ENCODE data around the gene TNFRSF4. TPM values are rescaled to one million over a fixed set of nuclear protein-coding genes. Genes with fewer than 3 reads are reported as not detected.
"Not testable (repeated sequence)": the region's sequence is repeated elsewhere in the genome, so short reads cannot be mapped to it uniquely, and the experiment has no call there.

The TNFRSF4 gene
- polyA plus RNA-seq, 4 donors, result 1.2 to 3.5 (median 3.1) TPM; not detected in 1

DNA sequence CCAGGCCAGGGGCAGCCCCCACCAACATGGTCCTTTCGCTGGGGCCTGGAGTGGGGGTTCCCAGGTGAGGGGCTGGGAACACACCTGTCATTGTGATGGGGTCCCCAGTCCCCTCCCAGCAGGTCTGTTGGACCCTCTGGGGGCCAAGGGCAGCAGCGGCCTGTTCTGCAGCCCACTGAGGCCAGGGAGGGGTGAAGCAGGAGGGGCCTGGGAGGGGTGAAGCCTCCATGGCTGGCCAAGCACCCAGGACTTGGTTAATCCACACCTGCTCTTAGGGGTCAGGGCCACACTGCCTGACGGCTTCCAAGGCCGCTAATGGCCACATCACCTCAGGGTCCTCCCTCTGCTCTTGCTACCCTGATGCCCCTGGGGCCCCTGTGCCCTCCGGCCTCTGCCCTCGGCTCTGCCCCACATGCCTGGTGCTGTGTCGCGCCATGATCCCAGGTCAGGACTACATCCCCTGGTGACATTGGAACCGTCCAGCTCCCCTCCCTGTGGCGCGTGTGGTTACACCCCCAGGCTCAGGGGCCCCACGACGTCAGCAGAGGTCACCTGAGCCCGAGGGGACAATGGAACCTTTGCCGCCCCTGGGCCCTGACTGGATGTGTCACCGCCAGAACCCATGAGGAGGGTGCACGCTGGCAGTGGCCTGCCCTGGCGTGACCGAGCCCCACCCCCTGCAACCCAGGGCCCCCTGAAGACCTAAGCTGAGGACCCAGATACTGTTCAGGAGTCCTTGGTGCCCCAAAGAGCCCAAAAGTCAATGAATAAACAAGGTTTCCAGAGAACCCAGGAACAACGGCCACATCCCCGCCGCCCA, 14.6 kb downstream of the TNFRSF4 start:
- DNase-seq (no peak), FAIRE-seq (no peak)
- no peak overlapping the region for H3K4me3 ChIP-seq (ENCODE audit: low read depth in 1 of 3, low read length in 3 of 3)
- H3K4me1 ChIP-seq (ENCODE audit: control insufficient read depth in 3 of 3, insufficient read depth in 2 of 3, low read depth in 1 of 3, low read length in 2 of 3), result no peaks in the 10 kb centered on the region
- no peaks in the 10 kb centered on the region for H3K36me3 ChIP-seq (ENCODE audit: control insufficient read depth in 3 of 3, insufficient read depth in 2 of 3, low read depth in 1 of 3, low read length in 3 of 3)
- no peak overlapping the region for H3K27ac ChIP-seq (ENCODE audit: low read depth in 1 of 3, low read length in 2 of 3)
- H3K27me3 ChIP-seq (ENCODE audit: control insufficient read depth in 3 of 3, insufficient read depth in 3 of 3, low read length in 3 of 3), result peaks cover 0 to 38% (median 4%) of the 10 kb centered on the region in 3 donors
- H3K9me3 ChIP-seq (ENCODE audit: control insufficient read depth in 2 of 2, insufficient read depth in 1 of 2, low read depth in 1 of 2, low read length in 1 of 2), result peaks cover 0 to 8% of the 10 kb centered on the region in 2 donors
- WGBS, 3 donors, result 61 to 83% (median 63%) methylated on average over 22 of the region's 22 CpGs

DNA sequence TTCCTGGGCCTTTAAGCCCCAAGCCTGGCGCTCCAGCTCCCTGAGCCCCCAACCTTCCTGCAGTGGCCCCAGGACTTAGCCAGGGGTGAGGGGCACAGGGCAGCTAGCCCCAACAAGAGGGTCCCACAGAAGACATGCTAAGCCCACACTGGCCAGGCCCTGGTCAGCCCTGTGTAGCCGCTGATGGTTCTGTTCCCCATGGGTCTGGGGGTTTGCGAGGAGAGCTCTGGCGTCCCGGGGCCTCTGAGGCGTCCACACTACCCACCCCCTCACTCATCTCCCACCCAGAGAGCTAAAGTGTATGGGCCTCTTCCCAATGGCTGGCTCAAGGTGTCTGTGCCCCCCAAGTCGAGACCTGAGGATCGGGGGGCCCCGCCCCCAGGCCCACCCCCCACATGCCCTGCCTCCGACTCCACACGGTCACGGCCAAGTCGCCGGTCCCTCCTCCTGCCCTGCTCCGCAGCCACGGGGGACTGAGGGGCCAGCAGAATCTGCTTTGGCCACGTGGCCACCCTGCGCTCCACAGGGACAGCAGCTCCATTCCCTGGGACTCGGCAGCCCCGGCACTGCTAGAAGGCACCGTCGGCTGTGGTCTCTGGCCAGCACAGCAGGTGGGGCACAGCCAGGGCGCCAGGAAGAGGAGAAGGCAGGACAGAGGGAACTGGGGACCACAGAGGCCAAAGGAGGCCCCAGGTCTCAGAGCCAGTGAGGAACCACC, 15.4 kb downstream of the TNFRSF4 start:
- 68 to 75% (median 71%) methylated on average over 20 to 23 of the region's 23 CpGs for WGBS, 3 donors
- DNase-seq (no peak), FAIRE-seq (no peak)

DNA sequence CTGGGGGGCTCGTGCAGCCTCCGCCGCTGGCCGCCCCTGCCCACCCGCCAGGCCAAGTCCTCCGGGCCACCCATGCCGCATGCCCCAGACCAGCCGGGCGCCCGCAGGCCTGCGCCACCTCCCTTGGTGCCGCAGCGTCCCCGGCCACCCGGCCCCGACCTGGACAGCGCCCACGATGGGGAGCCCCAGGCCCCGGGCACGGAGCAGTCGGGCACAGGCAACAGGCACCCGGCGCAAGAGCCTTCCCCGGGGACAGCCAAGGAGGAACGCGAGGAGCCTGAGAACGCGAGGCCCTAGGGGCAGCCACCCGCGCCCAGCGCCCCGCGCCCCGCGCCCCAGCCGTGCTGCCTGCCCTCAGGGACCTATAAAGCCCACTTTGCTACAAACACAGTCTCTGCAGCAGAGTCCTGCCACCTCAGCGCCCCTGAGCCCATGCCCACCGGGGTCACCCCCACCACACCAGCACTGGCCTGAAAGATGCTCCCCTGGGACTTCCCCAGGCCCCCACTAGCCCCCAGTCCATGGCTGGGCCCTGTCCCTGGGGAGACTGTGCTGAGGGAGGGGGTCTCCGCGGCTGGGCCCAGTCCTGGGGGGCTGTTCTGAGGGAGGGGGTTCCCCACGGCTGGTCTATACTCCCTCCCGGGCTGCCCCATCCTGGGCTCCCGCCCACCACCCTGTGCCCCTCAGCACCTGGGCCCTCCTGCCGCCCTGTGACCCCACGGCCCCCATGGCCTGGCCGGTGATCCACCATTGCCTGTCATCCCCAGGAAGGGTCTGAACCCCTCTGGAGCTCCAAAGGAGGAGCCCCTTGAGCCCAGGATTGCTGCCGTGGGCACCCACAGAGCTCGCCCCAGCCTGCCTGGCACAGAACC, 16.2 kb downstream of the TNFRSF4 start:
- DNase-seq (no peak), FAIRE-seq (no peak)
- Histone ChIP-seq H3K4me1 (ENCODE audit: control insufficient read depth in 3 of 3, insufficient read depth in 2 of 3, low read depth in 1 of 3, low read length in 2 of 3) (no peaks in the 10 kb centered on the region), H3K27ac (ENCODE audit: low read depth in 1 of 3, low read length in 2 of 3) (no peak overlapping the region), H3K9me3 (ENCODE audit: control insufficient read depth in 2 of 2, insufficient read depth in 1 of 2, low read depth in 1 of 2, low read length in 1 of 2) (peaks cover 0 to 9% of the 10 kb centered on the region in 2 donors), H3K4me3 (ENCODE audit: low read depth in 1 of 3, low read length in 3 of 3) (no peak overlapping the region), H3K36me3 (ENCODE audit: control insufficient read depth in 3 of 3, insufficient read depth in 2 of 3, low read depth in 1 of 3, low read length in 3 of 3) (no peaks in the 10 kb centered on the region), H3K27me3 (ENCODE audit: control insufficient read depth in 3 of 3, insufficient read depth in 3 of 3, low read length in 3 of 3) (peaks cover 0 to 28% (median 1%) of the 10 kb centered on the region in 3 donors)
- 89 to 91% (median 90%) methylated on average over 39 to 48 of the region's 48 CpGs for WGBS, 3 donors

More for the DNA sequence above, 15.4 kb downstream of the TNFRSF4 start:
- no peaks in the 10 kb centered on the region for H3K36me3 ChIP-seq (ENCODE audit: control insufficient read depth in 3 of 3, insufficient read depth in 2 of 3, low read depth in 1 of 3, low read length in 3 of 3)
- no peak overlapping the region for H3K4me3 ChIP-seq (ENCODE audit: low read depth in 1 of 3, low read length in 3 of 3)
- H3K27me3 ChIP-seq (ENCODE audit: control insufficient read depth in 3 of 3, insufficient read depth in 3 of 3, low read length in 3 of 3), result peaks cover 1 to 35% (median 4%) of the 10 kb centered on the region in 3 donors
- no peaks in the 10 kb centered on the region for H3K4me1 ChIP-seq (ENCODE audit: control insufficient read depth in 3 of 3, insufficient read depth in 2 of 3, low read depth in 1 of 3, low read length in 2 of 3)
- H3K9me3 ChIP-seq (ENCODE audit: control insufficient read depth in 2 of 2, insufficient read depth in 1 of 2, low read depth in 1 of 2, low read length in 1 of 2), result peaks cover 0 to 9% of the 10 kb centered on the region in 2 donors
- H3K27ac ChIP-seq (ENCODE audit: low read depth in 1 of 3, low read length in 2 of 3), result no peak overlapping the region

DNA sequence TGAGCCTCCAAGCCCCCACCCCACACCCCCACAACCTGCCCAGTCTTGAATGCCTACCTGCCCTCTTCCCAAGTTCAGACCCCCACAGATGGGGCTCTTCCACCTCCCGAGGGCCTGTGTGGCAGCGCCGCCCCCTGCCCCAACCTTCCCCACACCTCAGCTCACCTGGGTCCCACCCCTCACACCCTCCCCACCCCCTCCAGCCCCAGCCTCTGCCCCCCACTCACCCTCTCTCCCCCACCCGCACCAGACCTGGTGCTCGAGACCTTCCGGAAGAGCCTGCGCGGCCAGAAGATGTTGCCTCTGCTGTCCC, 16.8 kb downstream of the TNFRSF4 start:
- WGBS, 3 donors, result 75 to 95% (median 85%) methylated on average over 3 to 8 of the region's 8 CpGs
- FAIRE-seq, result no peak
- Histone ChIP-seq H3K36me3 (ENCODE audit: control insufficient read depth in 3 of 3, insufficient read depth in 2 of 3, low read depth in 1 of 3, low read length in 3 of 3) (no peaks in the 10 kb centered on the region), H3K4me1 (ENCODE audit: control insufficient read depth in 3 of 3, insufficient read depth in 2 of 3, low read depth in 1 of 3, low read length in 2 of 3) (no peaks in the 10 kb centered on the region), H3K9me3 (ENCODE audit: control insufficient read depth in 2 of 2, insufficient read depth in 1 of 2, low read depth in 1 of 2, low read length in 1 of 2) (peaks cover 0 to 9% of the 10 kb centered on the region in 2 donors), H3K4me3 (ENCODE audit: low read depth in 1 of 3, low read length in 3 of 3) (no peak overlapping the region), H3K27me3 (ENCODE audit: control insufficient read depth in 3 of 3, insufficient read depth in 3 of 3, low read length in 3 of 3) (peaks cover 0 to 27% (median 1%) of the 10 kb centered on the region in 3 donors), H3K27ac (ENCODE audit: low read depth in 1 of 3, low read length in 2 of 3) (no peak overlapping the region)
- DNase-seq, result no peak

DNA sequence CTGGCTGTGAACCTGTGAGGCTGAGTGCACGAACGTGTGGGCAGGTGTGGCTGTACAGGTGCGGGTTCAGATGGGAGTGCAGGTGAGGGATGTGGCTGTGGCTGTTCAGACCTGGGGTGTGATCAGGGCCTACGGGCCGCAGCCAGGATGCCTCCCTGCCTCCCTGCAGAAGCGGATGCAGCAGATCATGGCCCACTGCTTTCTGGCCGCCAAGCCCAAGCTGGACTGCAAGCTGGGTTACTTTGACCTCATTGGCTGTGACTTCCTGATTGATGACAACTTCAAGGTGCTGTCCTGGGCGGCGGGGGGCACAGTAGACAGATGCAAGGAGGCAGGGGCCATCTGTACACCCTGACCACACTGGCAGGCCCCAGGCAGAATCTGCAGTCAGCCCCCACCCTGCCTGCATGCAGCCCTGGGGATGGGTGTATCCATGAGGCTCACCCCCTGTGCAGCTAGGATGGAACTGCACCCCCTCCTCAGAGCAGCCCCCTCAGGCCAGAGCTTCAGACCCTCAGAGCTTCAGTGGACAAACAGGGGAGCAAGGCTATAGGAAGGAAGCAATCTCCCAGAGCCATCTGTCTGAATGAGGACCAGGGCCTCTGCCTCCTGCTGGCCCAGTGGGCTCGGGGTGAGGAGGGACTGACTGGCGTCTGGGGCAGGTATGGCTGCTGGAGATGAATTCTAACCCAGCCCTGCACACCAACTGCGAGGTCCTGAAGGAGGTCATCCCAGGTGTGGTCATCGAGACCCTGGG, 17.3 kb downstream of the TNFRSF4 start:
- Histone ChIP-seq H3K9me3 (ENCODE audit: control insufficient read depth in 2 of 2, insufficient read depth in 1 of 2, low read depth in 1 of 2, low read length in 1 of 2) (peaks cover 0 to 13% of the 10 kb centered on the region in 2 donors), H3K27ac (ENCODE audit: low read depth in 1 of 3, low read length in 2 of 3) (no peak overlapping the region), H3K27me3 (ENCODE audit: control insufficient read depth in 3 of 3, insufficient read depth in 3 of 3, low read length in 3 of 3) (peaks cover 0 to 26% (median 1%) of the 10 kb centered on the region in 3 donors), H3K4me3 (ENCODE audit: low read depth in 1 of 3, low read length in 3 of 3) (no peak overlapping the region), H3K36me3 (ENCODE audit: control insufficient read depth in 3 of 3, insufficient read depth in 2 of 3, low read depth in 1 of 3, low read length in 3 of 3) (no peaks in the 10 kb centered on the region), H3K4me1 (ENCODE audit: control insufficient read depth in 3 of 3, insufficient read depth in 2 of 3, low read depth in 1 of 3, low read length in 2 of 3) (no peaks in the 10 kb centered on the region)
- FAIRE-seq (no peak), DNase-seq (no peak)
- 56 to 78% (median 70%) methylated on average over 11 to 13 of the region's 13 CpGs for WGBS, 3 donors

DNA sequence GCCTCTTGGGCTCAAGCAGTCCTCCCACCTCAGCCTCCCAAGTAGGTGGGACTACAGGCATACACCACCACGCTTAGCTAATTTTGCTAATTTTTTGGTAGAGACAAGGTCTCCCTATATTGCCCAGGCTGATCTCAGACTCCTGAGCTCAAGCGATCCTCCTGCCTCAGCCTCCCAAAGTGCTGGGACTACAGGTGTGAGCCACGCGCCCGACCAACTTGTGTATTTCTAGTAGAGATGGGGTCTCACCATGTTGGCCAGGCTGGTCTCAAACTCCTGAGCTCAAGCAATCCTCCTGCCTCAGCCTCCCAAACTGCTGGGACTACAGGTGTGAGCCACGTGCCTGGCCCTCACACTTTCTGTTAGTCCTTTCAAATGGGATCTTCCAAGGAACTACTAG, 18.2 kb downstream of the TNFRSF4 start:
- not testable (repeated sequence) for FAIRE-seq; H3K27ac ChIP-seq (ENCODE audit: low read depth in 1 of 3, low read length in 2 of 3); H3K4me3 ChIP-seq (ENCODE audit: low read depth in 1 of 3, low read length in 3 of 3); H3K36me3 ChIP-seq (ENCODE audit: control insufficient read depth in 3 of 3, insufficient read depth in 2 of 3, low read depth in 1 of 3, low read length in 3 of 3); DNase-seq; H3K4me1 ChIP-seq (ENCODE audit: control insufficient read depth in 3 of 3, insufficient read depth in 2 of 3, low read depth in 1 of 3, low read length in 2 of 3)
- 87 to 96% (median 92%) methylated on average over 6 of the region's 6 CpGs for WGBS, 3 donors
- Histone ChIP-seq H3K27me3 (ENCODE audit: control insufficient read depth in 3 of 3, insufficient read depth in 3 of 3, low read length in 3 of 3) (peaks cover 0 to 22% (median 1%) of the 10 kb centered on the region in 3 donors), H3K9me3 (ENCODE audit: control insufficient read depth in 2 of 2, insufficient read depth in 1 of 2, low read depth in 1 of 2, low read length in 1 of 2) (peaks cover 0 to 13% of the 10 kb centered on the region in 2 donors)

DNA sequence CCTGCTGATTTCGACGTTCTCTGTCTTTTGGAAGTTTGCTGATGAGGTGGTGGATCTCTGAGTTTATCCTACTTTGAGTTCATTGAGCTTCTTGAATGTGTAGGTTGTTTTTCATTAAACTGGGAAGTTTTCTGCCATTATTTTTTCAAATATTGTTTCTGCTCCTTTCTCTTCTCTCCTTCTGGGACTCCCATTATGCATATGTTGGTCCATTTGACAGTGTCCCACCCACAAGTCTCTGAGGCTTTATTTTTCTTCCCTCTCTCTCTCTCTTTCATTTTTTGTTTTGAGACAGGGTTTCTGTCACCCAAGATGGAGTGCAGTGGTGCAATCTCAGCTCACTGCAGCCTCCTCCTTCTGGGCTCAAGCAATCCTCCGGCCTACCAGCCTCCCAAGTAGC, 19.2 kb downstream of the TNFRSF4 start:
- WGBS, 3 donors, result 82 to 93% (median 92%) methylated on average over 3 of the region's 3 CpGs
- no peak for FAIRE-seq

More for the DNA sequence above, 19.2 kb downstream of the TNFRSF4 start:
- Histone ChIP-seq H3K27ac (ENCODE audit: low read depth in 1 of 3, low read length in 2 of 3) (no peak overlapping the region), H3K27me3 (ENCODE audit: control insufficient read depth in 3 of 3, insufficient read depth in 3 of 3, low read length in 3 of 3) (peaks cover 0 to 12% (median 1%) of the 10 kb centered on the region in 3 donors), H3K36me3 (ENCODE audit: control insufficient read depth in 3 of 3, insufficient read depth in 2 of 3, low read depth in 1 of 3, low read length in 3 of 3) (no peaks in the 10 kb centered on the region), H3K4me1 (ENCODE audit: control insufficient read depth in 3 of 3, insufficient read depth in 2 of 3, low read depth in 1 of 3, low read length in 2 of 3) (no peaks in the 10 kb centered on the region), H3K9me3 (ENCODE audit: control insufficient read depth in 2 of 2, insufficient read depth in 1 of 2, low read depth in 1 of 2, low read length in 1 of 2) (peaks cover 0 to 13% of the 10 kb centered on the region in 2 donors), H3K4me3 (ENCODE audit: low read depth in 1 of 3, low read length in 3 of 3) (no peak overlapping the region)
- no peak for DNase-seq
